WTC11 (cell line): ENCODE measurements around the gene FBN2. TPM values are rescaled to one million over a fixed set of nuclear protein-coding genes. Genes with fewer than 3 reads are reported as not detected.

Experiments used
- ATAC-seq: fragments of 200-7000 bp; cut with Tn5 transposase; 2 replicates; pipeline ENCODE4 v1.10.0; 2021; ENCODE audit warnings: mild to moderate bottlenecking, moderate library complexity
- CTCF ChIA-PET: fragments of 300-600 bp; sonication (Branson Sonifier 250); formaldehyde crosslinking; loops from one replicate; lab custom pipeline; 2021; ENCODE audit warnings: antibody characterized with exemption; lab: Charles Lee
- POLR2A ChIA-PET: fragments of 350-600 bp; sonication (Branson Sonifier 250); formaldehyde crosslinking; loops from one replicate; lab custom pipeline; 2021; ENCODE audit warnings: antibody characterized with exemption; lab: Charles Lee
- DNase-seq: peaks from one replicate; pipeline ENCODE4 v3.0.0; 2021; ENCODE audit warnings: low spot score
- H3K27ac Mint-ChIP-seq: 2 replicates; pipeline ENCODE4 v1.8.0; 2021; ENCODE audit warnings: mixed read lengths
- H3K27me3 Mint-ChIP-seq: 2 replicates; pipeline ENCODE4 v1.8.0; 2021; ENCODE audit warnings: low read depth, mild to moderate bottlenecking, moderate library complexity, mixed read lengths
- H3K36me3 Mint-ChIP-seq: 2 replicates; pipeline ENCODE4 v1.8.0; 2021; ENCODE audit warnings: mixed read lengths
- H3K4me1 Mint-ChIP-seq: 2 replicates; pipeline ENCODE4 v1.8.0; 2022; ENCODE audit warnings: mixed read lengths
- H3K4me3 Mint-ChIP-seq: 2 replicates; pipeline ENCODE4 v1.8.0; 2021; ENCODE audit warnings: mild to moderate bottlenecking, moderate library complexity, mixed read lengths
- H3K9me3 Mint-ChIP-seq: 2 replicates; pipeline ENCODE4 v1.8.0; 2021; ENCODE audit warnings: mixed read lengths
- CBFB ChIP-seq: sonication (generic); formaldehyde crosslinking; IDR thresholded peaks from 2 replicates; pipeline ENCODE4 v1.8.1; 2022; ENCODE audit warnings: mild to moderate bottlenecking, low read depth, missing genetic modification reagents
- CREB1 ChIP-seq: sonication (generic); formaldehyde crosslinking; IDR thresholded peaks from 2 replicates; pipeline ENCODE4 v1.8.0; 2023; ENCODE audit warnings: mild to moderate bottlenecking, missing genetic modification reagents
- CTCF ChIP-seq: fragments of 200-600 bp; IDR thresholded peaks from 2 replicates; pipeline ENCODE4 v1.8.0; 2022; ENCODE audit warnings: antibody characterized with exemption
- E2F1 ChIP-seq: sonication (generic); formaldehyde crosslinking; IDR thresholded peaks from 2 replicates; pipeline ENCODE4 v1.8.0; 2022; ENCODE audit warnings: mild to moderate bottlenecking, missing genetic modification reagents
- ELF4 ChIP-seq: sonication (generic); formaldehyde crosslinking; IDR thresholded peaks from 2 replicates; pipeline ENCODE4 v1.8.1; 2022; ENCODE audit warnings: low read depth, mild to moderate bottlenecking, moderate library complexity, missing genetic modification reagents
- ESRRA ChIP-seq: sonication (generic); formaldehyde crosslinking; IDR thresholded peaks from 2 replicates; pipeline ENCODE4 v1.8.1; 2022; ENCODE audit warnings: mild to moderate bottlenecking, missing genetic modification reagents, borderline replicate concordance
- IRF2 ChIP-seq: sonication (generic); formaldehyde crosslinking; IDR thresholded peaks from 2 replicates; pipeline ENCODE4 v1.8.0; 2022; ENCODE audit warnings: low read depth, missing genetic modification reagents, borderline replicate concordance
- JUN ChIP-seq: sonication (generic); formaldehyde crosslinking; IDR thresholded peaks from 2 replicates; pipeline ENCODE4 v1.8.0; 2023; ENCODE audit warnings: mild to moderate bottlenecking, missing genetic modification reagents
- KAT7 ChIP-seq: sonication (generic); formaldehyde crosslinking; IDR thresholded peaks from 2 replicates; pipeline ENCODE4 v1.8.1; 2023; ENCODE audit warnings: missing genetic modification reagents, mild to moderate bottlenecking, borderline replicate concordance
- MYBL2 ChIP-seq: sonication (generic); formaldehyde crosslinking; IDR thresholded peaks from 2 replicates; pipeline ENCODE4 v1.8.1; 2023; ENCODE audit warnings: mild to moderate bottlenecking, moderate library complexity, missing genetic modification reagents
- NFYB ChIP-seq: sonication (generic); formaldehyde crosslinking; conservative IDR thresholded peaks from 2 replicates; pipeline ENCODE4 v1.8.0; 2022; ENCODE audit warnings: low read depth, missing genetic modification reagents
- SMAD4 ChIP-seq: sonication (generic); formaldehyde crosslinking; IDR thresholded peaks from 2 replicates; pipeline ENCODE4 v1.8.0; 2022; ENCODE audit warnings: mild to moderate bottlenecking, missing genetic modification reagents
- STAT6 ChIP-seq: sonication (generic); formaldehyde crosslinking; conservative IDR thresholded peaks from 2 replicates; pipeline ENCODE4 v1.8.1; 2023; ENCODE audit warnings: mild to moderate bottlenecking, low read depth, missing genetic modification reagents, moderate library complexity
- USF1 ChIP-seq: sonication (generic); formaldehyde crosslinking; IDR thresholded peaks from 2 replicates; pipeline ENCODE4 v1.8.0; 2022; ENCODE audit warnings: mild to moderate bottlenecking, missing genetic modification reagents
- ZNF425 ChIP-seq: fragments of 250-450 bp; sonication (Bioruptor Pico); conservative IDR thresholded peaks from 2 replicates; pipeline ENCODE4 v1.9.0; 2021; ENCODE audit warnings: mild to moderate bottlenecking
- ZNF512 ChIP-seq: sonication (generic); formaldehyde crosslinking; IDR thresholded peaks from 2 replicates; pipeline ENCODE4 v1.8.1; 2022; ENCODE audit warnings: missing genetic modification reagents, borderline replicate concordance
- total RNA-seq: library from RNA; stranded (reverse); gene quantifications from 3 replicates; pipeline ENCODE4 v1.2.3, GENCODE V29; 2021
- TF ChIP-seq, protein P1 (sequence below): sonication (generic); formaldehyde crosslinking; IDR thresholded peaks from 2 replicates; pipeline ENCODE4 v1.8.0; 2023; ENCODE audit warnings: missing genetic modification reagents

FBN2 gene
- total RNA-seq, 1 experiment from 2014 or later = 56.7 TPM

DNA sequence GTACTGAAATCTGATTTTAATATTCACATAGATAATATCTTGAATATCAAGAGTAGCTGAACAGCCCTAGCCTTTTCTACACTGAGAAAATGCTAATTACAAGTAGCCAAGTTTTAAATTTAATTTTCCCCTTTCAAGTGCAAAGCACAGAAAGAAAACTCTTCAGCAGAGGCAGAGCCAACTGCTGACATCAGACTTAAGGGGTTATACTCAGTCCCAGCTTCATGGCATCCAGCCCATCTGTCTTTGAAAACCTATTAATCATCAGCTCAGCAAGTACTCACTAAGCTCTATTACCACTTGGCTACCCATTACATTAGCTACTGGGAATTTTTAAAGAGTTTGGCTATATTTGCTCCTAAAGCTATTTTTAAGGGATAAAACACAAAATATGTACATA lies 234.0 kb downstream of the FBN2 start:
- peaks cover 23% of the 10 kb centered on the region for H3K36me3 Mint-ChIP-seq
- H3K27ac Mint-ChIP-seq = no peak overlapping the region
- CTCF ChIA-PET = no interaction called here
- H3K9me3 Mint-ChIP-seq = no peaks in the 10 kb centered on the region
- H3K4me1 Mint-ChIP-seq = peaks cover 13% of the 10 kb centered on the region
- H3K27me3 Mint-ChIP-seq = no peaks in the 10 kb centered on the region
- no peak overlapping the region for H3K4me3 Mint-ChIP-seq
- TF ChIP-seq CTCF (no peak), ZNF512 (CRISPR knock-in tag) (no peak), MYBL2 (CRISPR knock-in tag) (no peak), ELF4 (CRISPR knock-in tag) (no peak), NFYB (no peak)
- TF ChIP-seq, all 79 proteins: peak for 0
- ATAC-seq (no peak), DNase-seq (no peak)
- POLR2A ChIA-PET = interaction anchor here (1.0 kb wide), 1 partner anchor 233 kb away, joined by 3 read pairs; no protein-coding TSS in a partner anchor

DNA sequence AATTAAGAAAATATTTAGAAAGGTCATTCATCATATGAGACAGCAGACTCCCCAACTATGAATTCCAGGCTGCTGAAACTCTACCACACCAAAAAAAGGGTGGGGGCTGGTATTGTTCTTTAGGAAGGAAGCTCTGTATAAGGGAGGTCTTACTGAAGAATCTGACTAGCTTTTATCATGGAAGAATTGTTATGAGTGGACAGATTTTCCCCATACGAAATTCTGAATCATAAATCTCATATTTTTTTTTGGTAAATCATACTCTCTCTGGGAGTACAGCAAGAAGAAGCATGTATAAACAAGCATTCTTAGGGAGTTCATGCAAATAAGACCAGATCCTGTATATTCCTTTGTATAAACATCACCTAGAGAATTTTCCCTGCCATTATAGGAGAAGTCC lies 234.5 kb downstream of the FBN2 start:
- Mint-ChIP-seq H3K9me3 (no peaks in the 10 kb centered on the region), H3K27ac (no peak overlapping the region)
- no peak for TF ChIP-seq CREB1 (CRISPR knock-in tag)
- TF ChIP-seq, all 79 proteins: peak for 0
- ATAC-seq (no peak), DNase-seq (no peak)
- ChIA-PET POLR2A (interaction anchor here (1.0 kb wide), 1 partner anchor 234 kb away, joined by 3 read pairs; no protein-coding TSS in a partner anchor), CTCF (no interaction called here)
- Mint-ChIP-seq H3K27me3 (no peaks in the 10 kb centered on the region), H3K4me1 (peaks cover 13% of the 10 kb centered on the region), H3K36me3 (peaks cover 26% of the 10 kb centered on the region), H3K4me3 (no peak overlapping the region)

- peaks cover 13% of the 10 kb centered on the region for H3K4me1 Mint-ChIP-seq
- H3K27me3 Mint-ChIP-seq = no peaks in the 10 kb centered on the region
- ChIA-PET POLR2A (no interaction called here), CTCF (no interaction called here)
- H3K27ac Mint-ChIP-seq = no peak overlapping the region
- H3K9me3 Mint-ChIP-seq = peaks cover 4% of the 10 kb centered on the region; the same call in 1 of the 2 replicates
- no peak for ATAC-seq
- peaks cover 31% of the 10 kb centered on the region for H3K36me3 Mint-ChIP-seq
- no peak for DNase-seq
- no peak overlapping the region for H3K4me3 Mint-ChIP-seq
- TF ChIP-seq CBFB (no peak), STAT6 (CRISPR knock-in tag) (no peak), USF1 (CRISPR knock-in tag) (no peak), SMAD4 (CRISPR knock-in tag) (no peak), JUN (CRISPR knock-in tag) (no peak), ELF4 (CRISPR knock-in tag) (no peak), IRF2 (CRISPR knock-in tag) (no peak), E2F1 (CRISPR knock-in tag) (no peak), KAT7 (CRISPR knock-in tag) (no peak), ESRRA (CRISPR knock-in tag) (no peak), ZNF512 (CRISPR knock-in tag) (no peak), ZNF425 (no peak)
- TF ChIP-seq, protein P1, sequence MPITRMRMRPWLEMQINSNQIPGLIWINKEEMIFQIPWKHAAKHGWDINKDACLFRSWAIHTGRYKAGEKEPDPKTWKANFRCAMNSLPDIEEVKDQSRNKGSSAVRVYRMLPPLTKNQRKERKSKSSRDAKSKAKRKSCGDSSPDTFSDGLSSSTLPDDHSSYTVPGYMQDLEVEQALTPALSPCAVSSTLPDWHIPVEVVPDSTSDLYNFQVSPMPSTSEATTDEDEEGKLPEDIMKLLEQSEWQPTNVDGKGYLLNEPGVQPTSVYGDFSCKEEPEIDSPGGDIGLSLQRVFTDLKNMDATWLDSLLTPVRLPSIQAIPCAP = no peak
Measured at GRCh38 chr5:128300181-128300580, 237.9 kb downstream of the FBN2 start.
